GM12872 (cell line): ENCODE results near the gene SLC12A6.

Experiments
- CTCF ChIP-seq: IDR thresholded peaks from 3 replicates; pipeline ENCODE4 v1.5.1; 2011; ENCODE audit warnings: low read depth, mild to moderate bottlenecking, low read length, moderate library complexity; ENCODE audit not compliant: insufficient read depth

The SLC12A6 gene

GRCh38 chr15:34209421-34210282 is 127.9 kb downstream of the SLC12A6 start, which contains the start of gene KATNBL1:
Gene KATNBL1, minus strand, starts transcription at chr15:34210096. Its CDS starts 46,420 bp downstream, at chr15:34163676.
- TF ChIP-seq CTCF, result peak; percentile 91

GRCh38 chr15:34206011-34206410 is 131.6 kb downstream of the SLC12A6 start:
- no peak for TF ChIP-seq CTCF

- TF ChIP-seq CTCF, result no peak
Observed at GRCh38 chr15:34203936-34204335, 133.6 kb downstream of the SLC12A6 start.

GRCh38 chr15:34203305-34203704 is 134.3 kb downstream of the SLC12A6 start:
- TF ChIP-seq CTCF, result no peak

GRCh38 chr15:34188711-34189110 is 148.9 kb downstream of the SLC12A6 start:
- no peak for TF ChIP-seq CTCF

GRCh38 chr15:34185666-34186065 is 151.9 kb downstream of the SLC12A6 start:
- no peak for TF ChIP-seq CTCF

- no peak for TF ChIP-seq CTCF
Observed at GRCh38 chr15:34182942-34183341, 154.6 kb downstream of the SLC12A6 start.
